Liver (tissue), 9 donors: ENCODE results near the gene CPSF6. TPM values are rescaled to one million over a fixed set of nuclear protein-coding genes. Genes with fewer than 3 reads are reported as not detected.

Experiments used
- DNase-seq: peaks from one replicate; pipeline ENCODE4 v3.0.0-alpha.2; 2017; ENCODE audit warnings: low spot score
- H3K27ac ChIP-seq, 2 donors: one replicate each; pipeline ENCODE4 v1.7.0; 2013; ENCODE audit warnings: inconsistent platforms in 2 of 2, low read length in 2 of 2, control low read depth in 1 of 2, low read depth in 1 of 2, mild to moderate bottlenecking in 1 of 2
- H3K27me3 ChIP-seq, 4 donors: one replicate each; pipeline versions ENCODE4 v1.6.1 to v1.7.0; 2013; ENCODE audit warnings: low read length in 3 of 4, inconsistent platforms in 1 of 4, mild to moderate bottlenecking in 1 of 4, moderate library complexity in 1 of 4; ENCODE audit not compliant: control insufficient read depth in 4 of 4, insufficient read depth in 4 of 4
- H3K36me3 ChIP-seq, 4 donors: one replicate each; pipeline versions ENCODE4 v1.6.1 to v1.7.0; 2013; ENCODE audit warnings: low read length in 3 of 4, mild to moderate bottlenecking in 3 of 4, low read depth in 1 of 4, moderate library complexity in 1 of 4; ENCODE audit not compliant: control insufficient read depth in 4 of 4, insufficient read depth in 3 of 4
- H3K4me1 ChIP-seq, 4 donors: one replicate each; pipeline versions ENCODE4 v1.6.1 to v1.7.0; 2013; ENCODE audit warnings: low read length in 3 of 4, mild to moderate bottlenecking in 3 of 4, moderate library complexity in 1 of 4; ENCODE audit not compliant: control insufficient read depth in 4 of 4, insufficient read depth in 4 of 4
- H3K4me3 ChIP-seq, 3 donors: one replicate each; pipeline versions ENCODE4 v1.6.1 to v1.7.0; 2013; ENCODE audit warnings: low read length in 3 of 3, control low read depth in 1 of 3, low read depth in 1 of 3, mild to moderate bottlenecking in 1 of 3
- H3K9ac ChIP-seq, 2 donors: one replicate each; pipeline ENCODE4 v1.7.0; 2013; ENCODE audit warnings: low read length in 2 of 2, mild to moderate bottlenecking in 2 of 2, moderate library complexity in 2 of 2, control low read depth in 1 of 2, low read depth in 1 of 2
- H3K9me3 ChIP-seq, 4 donors: one replicate each; pipeline versions ENCODE4 v1.6.1 to v1.7.0; 2013; ENCODE audit warnings: low read length in 3 of 4; ENCODE audit not compliant: control insufficient read depth in 4 of 4
- CTCF ChIP-seq: fragments of 150-350 bp; IDR thresholded peaks from 2 replicates; pipeline ENCODE4 v1.5.1; 2017; ENCODE audit warnings: improper control_type of control experiment, low read depth, low read length; ENCODE audit not compliant: missing input control
- EGR1 ChIP-seq, 2 donors: IDR thresholded peaks; 2 replicates each; pipeline ENCODE4 v1.6.1; 2016 to 2018; ENCODE audit warnings: antibody characterized with exemption in 2 of 2, low read depth in 2 of 2
- FOXA1 ChIP-seq: IDR thresholded peaks from 2 replicates; pipeline ENCODE4 v1.6.1; 2016; ENCODE audit warnings: antibody characterized with exemption
- FOXA2 ChIP-seq: IDR thresholded peaks from 2 replicates; pipeline ENCODE4 v1.6.1; 2016; ENCODE audit warnings: antibody characterized with exemption
- HNF4A ChIP-seq, 2 donors: conservative IDR thresholded peaks; 2 replicates each; pipeline ENCODE4 v1.6.1; 2016; ENCODE audit warnings: antibody characterized with exemption in 2 of 2, mild to moderate bottlenecking in 2 of 2
- HNF4G ChIP-seq: IDR thresholded peaks from 2 replicates; pipeline ENCODE4 v1.6.1; 2016; ENCODE audit warnings: antibody characterized with exemption
- JUND ChIP-seq, 2 donors: IDR thresholded peaks; 2 replicates each; pipeline ENCODE4 v1.6.1; 2016; ENCODE audit warnings: antibody characterized with exemption in 2 of 2
- NR2F2 ChIP-seq: IDR thresholded peaks from 2 replicates; pipeline ENCODE4 v1.6.1; 2016; ENCODE audit warnings: antibody characterized with exemption
- RAD21 ChIP-seq, 2 donors: IDR thresholded peaks; 2 replicates each; pipeline ENCODE4 v1.6.1; 2016; ENCODE audit warnings: antibody characterized with exemption in 2 of 2, mild to moderate bottlenecking in 2 of 2
- RXRA ChIP-seq, 2 donors: IDR thresholded peaks; 2 replicates each; pipeline ENCODE4 v1.6.1; 2017 to 2018; ENCODE audit warnings: antibody characterized with exemption in 2 of 2, mild to moderate bottlenecking in 1 of 2
- SP1 ChIP-seq: IDR thresholded peaks from 2 replicates; pipeline ENCODE4 v1.6.1; 2018; ENCODE audit warnings: antibody characterized with exemption, mild to moderate bottlenecking
- TAF1 ChIP-seq: conservative IDR thresholded peaks from 2 replicates; pipeline ENCODE4 v1.6.1; 2016; ENCODE audit warnings: antibody characterized with exemption, mild to moderate bottlenecking
- YY1 ChIP-seq: IDR thresholded peaks from 2 replicates; pipeline ENCODE4 v1.6.1; 2016; ENCODE audit warnings: antibody characterized with exemption, mild to moderate bottlenecking
- WGBS: extraction: QIAGEN DNeasy Blood & Tissue Kit; methylation state at CpG from one replicate; pipeline ENCODE4 v1.1.7; 2013; 5-methylcytosine and 5-hydroxymethylcytosine counted together
- polyA plus RNA-seq, 2 donors: library from polyadenylated mRNA; stranded (reverse) in 1 of 2; unstranded in 1 of 2; fragments of 200-250 nt in 1 of 2; fragments of >200 nt in 1 of 2; fragmentation: Nextera tagmentation in 1 of 2; extraction: Ambion mirVana in 1 of 2; gene quantifications; one replicate each; pipeline versions ENCODE4 v1.2.1 to v1.2.3, GENCODE V29; 2013 to 2015
- total RNA-seq, 2 donors: library from RNA; depleted of rRNA; stranded (reverse); fragments of >200 nt; gene quantifications; one replicate each; pipeline ENCODE4 v1.2.3, GENCODE V29; 2014
- TF ChIP-seq, protein P1 (sequence below): IDR thresholded peaks from 2 replicates; pipeline ENCODE4 v1.6.1; 2016; ENCODE audit warnings: antibody characterized with exemption
- TF ChIP-seq, protein P2 (sequence below): IDR thresholded peaks from 2 replicates; pipeline ENCODE4 v1.6.1; 2016; ENCODE audit warnings: antibody characterized with exemption
- TF ChIP-seq, protein P3 (sequence below): IDR thresholded peaks from 2 replicates; pipeline ENCODE4 v1.6.1; 2016; ENCODE audit warnings: antibody characterized with exemption
- TF ChIP-seq, protein P4 (sequence below): IDR thresholded peaks from 2 replicates; pipeline ENCODE4 v1.6.1; 2016; ENCODE audit warnings: antibody characterized with exemption, mild to moderate bottlenecking
- donor health status: healthy.
- donor health status: healthy.
- donor health status: healthy.
- donor health status: healthy.
- donor health status: healthy.

The CPSF6 gene
- total and polyA plus RNA-seq, 4 donors: 10.8 to 21.1 (median 17.4) TPM

GRCh38 chr12:69304284-69304683 is 64.9 kb downstream of the CPSF6 start:
- H3K9ac ChIP-seq: no peak overlapping the region
- no peaks in the 10 kb centered on the region for H3K27me3 ChIP-seq
- H3K36me3 ChIP-seq: no peaks in the 10 kb centered on the region
- peaks cover 0 to 3% (median 0%) of the 10 kb centered on the region in 4 donors for H3K9me3 ChIP-seq
- no peaks in the 10 kb centered on the region for H3K4me1 ChIP-seq
- no peak overlapping the region for H3K4me3 ChIP-seq
- 100% methylated on average over 1 of the region's 1 CpG for WGBS
- TF ChIP-seq EGR1 (IDR thresholded peaks at IDR 0.05; ENCODE audit: low read depth in 2 of 2) (no peak), RAD21 (IDR thresholded peaks at IDR 0.05) (no peak), FOXA1 (no peak), HNF4A (conservative IDR thresholded peaks at IDR 0.05) (no peak), JUND (IDR thresholded peaks at IDR 0.05) (no peak), YY1 (no peak), FOXA2 (no peak), TAF1 (no peak), HNF4G (no peak), NR2F2 (no peak), CTCF (no peak), SP1 (no peak)
- TF ChIP-seq, protein P1, sequence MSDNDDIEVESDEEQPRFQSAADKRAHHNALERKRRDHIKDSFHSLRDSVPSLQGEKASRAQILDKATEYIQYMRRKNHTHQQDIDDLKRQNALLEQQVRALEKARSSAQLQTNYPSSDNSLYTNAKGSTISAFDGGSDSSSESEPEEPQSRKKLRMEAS: no peak
- TF ChIP-seq, protein P2, sequence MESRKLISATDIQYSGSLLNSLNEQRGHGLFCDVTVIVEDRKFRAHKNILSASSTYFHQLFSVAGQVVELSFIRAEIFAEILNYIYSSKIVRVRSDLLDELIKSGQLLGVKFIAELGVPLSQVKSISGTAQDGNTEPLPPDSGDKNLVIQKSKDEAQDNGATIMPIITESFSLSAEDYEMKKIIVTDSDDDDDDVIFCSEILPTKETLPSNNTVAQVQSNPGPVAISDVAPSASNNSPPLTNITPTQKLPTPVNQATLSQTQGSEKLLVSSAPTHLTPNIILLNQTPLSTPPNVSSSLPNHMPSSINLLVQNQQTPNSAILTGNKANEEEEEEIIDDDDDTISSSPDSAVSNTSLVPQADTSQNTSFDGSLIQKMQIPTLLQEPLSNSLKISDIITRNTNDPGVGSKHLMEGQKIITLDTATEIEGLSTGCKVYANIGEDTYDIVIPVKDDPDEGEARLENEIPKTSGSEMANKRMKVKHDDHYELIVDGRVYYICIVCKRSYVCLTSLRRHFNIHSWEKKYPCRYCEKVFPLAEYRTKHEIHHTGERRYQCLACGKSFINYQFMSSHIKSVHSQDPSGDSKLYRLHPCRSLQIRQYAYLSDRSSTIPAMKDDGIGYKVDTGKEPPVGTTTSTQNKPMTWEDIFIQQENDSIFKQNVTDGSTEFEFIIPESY: no peak
- TF ChIP-seq, protein P3, sequence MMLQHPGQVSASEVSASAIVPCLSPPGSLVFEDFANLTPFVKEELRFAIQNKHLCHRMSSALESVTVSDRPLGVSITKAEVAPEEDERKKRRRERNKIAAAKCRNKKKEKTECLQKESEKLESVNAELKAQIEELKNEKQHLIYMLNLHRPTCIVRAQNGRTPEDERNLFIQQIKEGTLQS: no peak
- TF ChIP-seq, protein P4, sequence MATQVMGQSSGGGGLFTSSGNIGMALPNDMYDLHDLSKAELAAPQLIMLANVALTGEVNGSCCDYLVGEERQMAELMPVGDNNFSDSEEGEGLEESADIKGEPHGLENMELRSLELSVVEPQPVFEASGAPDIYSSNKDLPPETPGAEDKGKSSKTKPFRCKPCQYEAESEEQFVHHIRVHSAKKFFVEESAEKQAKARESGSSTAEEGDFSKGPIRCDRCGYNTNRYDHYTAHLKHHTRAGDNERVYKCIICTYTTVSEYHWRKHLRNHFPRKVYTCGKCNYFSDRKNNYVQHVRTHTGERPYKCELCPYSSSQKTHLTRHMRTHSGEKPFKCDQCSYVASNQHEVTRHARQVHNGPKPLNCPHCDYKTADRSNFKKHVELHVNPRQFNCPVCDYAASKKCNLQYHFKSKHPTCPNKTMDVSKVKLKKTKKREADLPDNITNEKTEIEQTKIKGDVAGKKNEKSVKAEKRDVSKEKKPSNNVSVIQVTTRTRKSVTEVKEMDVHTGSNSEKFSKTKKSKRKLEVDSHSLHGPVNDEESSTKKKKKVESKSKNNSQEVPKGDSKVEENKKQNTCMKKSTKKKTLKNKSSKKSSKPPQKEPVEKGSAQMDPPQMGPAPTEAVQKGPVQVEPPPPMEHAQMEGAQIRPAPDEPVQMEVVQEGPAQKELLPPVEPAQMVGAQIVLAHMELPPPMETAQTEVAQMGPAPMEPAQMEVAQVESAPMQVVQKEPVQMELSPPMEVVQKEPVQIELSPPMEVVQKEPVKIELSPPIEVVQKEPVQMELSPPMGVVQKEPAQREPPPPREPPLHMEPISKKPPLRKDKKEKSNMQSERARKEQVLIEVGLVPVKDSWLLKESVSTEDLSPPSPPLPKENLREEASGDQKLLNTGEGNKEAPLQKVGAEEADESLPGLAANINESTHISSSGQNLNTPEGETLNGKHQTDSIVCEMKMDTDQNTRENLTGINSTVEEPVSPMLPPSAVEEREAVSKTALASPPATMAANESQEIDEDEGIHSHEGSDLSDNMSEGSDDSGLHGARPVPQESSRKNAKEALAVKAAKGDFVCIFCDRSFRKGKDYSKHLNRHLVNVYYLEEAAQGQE: no peak
- no peak overlapping the region for H3K27ac ChIP-seq
- DNase-seq: no peak

DNA sequence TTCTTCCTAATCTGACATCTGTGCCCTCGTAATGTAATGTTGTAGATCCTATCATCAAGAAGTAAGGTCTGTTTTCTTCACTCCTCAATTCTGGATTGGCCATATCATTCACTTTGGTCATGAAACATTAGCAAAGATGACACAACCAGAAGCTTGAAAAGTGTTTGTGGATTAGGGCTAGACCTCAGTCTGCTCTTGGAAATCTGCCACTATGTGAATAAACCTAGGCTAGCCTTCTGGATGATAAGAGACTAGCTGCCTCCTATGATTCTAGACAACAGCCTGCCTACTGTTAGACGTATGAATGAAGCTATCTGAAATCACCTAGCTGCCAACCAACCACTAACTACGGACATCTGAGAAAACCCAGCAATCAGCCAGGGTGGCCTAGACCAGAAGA is 70.1 kb downstream of the CPSF6 start:
- no peak overlapping the region for H3K9ac ChIP-seq
- no peak overlapping the region for H3K27ac ChIP-seq
- peaks cover 0 to under 1% (median 0%) of the 10 kb centered on the region in 4 donors for H3K9me3 ChIP-seq
- WGBS: 85% methylated on average over 3 of the region's 3 CpGs
- no peak for DNase-seq
- H3K4me3 ChIP-seq: no peak overlapping the region
- H3K4me1 ChIP-seq: no peaks in the 10 kb centered on the region
- no peaks in the 10 kb centered on the region for H3K27me3 ChIP-seq
- no peaks in the 10 kb centered on the region for H3K36me3 ChIP-seq
- no peak for TF ChIP-seq CTCF
- no peak for TF ChIP-seq FOXA2
- TF ChIP-seq HNF4G: no peak
- TF ChIP-seq, protein P4: no peak
- no peak for TF ChIP-seq FOXA1
- TF ChIP-seq SP1: no peak
- no peak for TF ChIP-seq HNF4A (conservative IDR thresholded peaks at IDR 0.05)
- TF ChIP-seq RAD21 (IDR thresholded peaks at IDR 0.05): no peak
- no peak for TF ChIP-seq RXRA (IDR thresholded peaks at IDR 0.05)
- TF ChIP-seq, protein P3: no peak
- no peak for TF ChIP-seq YY1
- TF ChIP-seq NR2F2: no peak
